Measurements from ENCODE around the gene LIN7C. TPM values are rescaled to one million over a fixed set of nuclear protein-coding genes. Genes with fewer than 3 reads are reported as not detected.
A peak's percentile ranks its signal among the peaks of the same experiment; 100 is the strongest.

LIN7C gene
- total RNA-seq, 2 experiments from 2014 or later: 19.7 to 31.6 TPM

GRCh38 chr11:27471589-27472397, 34.8 kb downstream of the LIN7C start:
- DNase-seq (ENCODE audit: low spot score): no peak
- intact Hi-C loops (cut with micrococcal nuclease; ENCODE audit: unreplicated experiment): no loop called here
- Histone ChIP-seq H4K20me1 (ENCODE audit: insufficient read depth, low read length) (no peaks in the 10 kb centered on the region), H3K4me2 (ENCODE audit: low read length) (peak overlapping the region; percentile 46; the same call in 1 of the 2 replicates), H2AFZ (ENCODE audit: low read length) (no peak overlapping the region), H3K27ac (ENCODE audit: low read depth, low read length, poor library complexity, severe bottlenecking) (no peak overlapping the region), H3K9me2 (ENCODE audit: insufficient read depth, low read length) (no peaks in the 10 kb centered on the region), H3K4me1 (ENCODE audit: insufficient read depth, low read length, poor library complexity, severe bottlenecking) (no peaks in the 10 kb centered on the region), H3K4me3 (ENCODE audit: low read depth, low read length, poor library complexity, severe bottlenecking) (peak overlapping the region; percentile 31), H3K36me3 (ENCODE audit: insufficient read depth, low read length) (no peaks in the 10 kb centered on the region), H3K9me3 (ENCODE audit: low read length) (no peaks in the 10 kb centered on the region), H3K79me2 (ENCODE audit: insufficient read depth, low read depth, low read length) (no peaks in the 10 kb centered on the region)
- ChIA-PET POLR2A (no interaction called here), CTCF (ENCODE audit: unreplicated experiment) (no interaction called here)
- no peak for TF ChIP-seq EZH2phosphoT487 (IDR thresholded peaks at IDR 0.05; ENCODE audit: borderline replicate concordance, low read depth, low read length)
- no peak for TF ChIP-seq CTCF (conservative IDR thresholded peaks at IDR 0.05; ENCODE audit: low read length)
- no TSS peak for BruUV-seq (replicated peaks)

GRCh38 chr11:27470826-27471588, 35.6 kb downstream of the LIN7C start:
- no peak overlapping the region for H3K27ac ChIP-seq (ENCODE audit: low read depth, low read length, poor library complexity, severe bottlenecking)
- no peak for TF ChIP-seq CTCF (conservative IDR thresholded peaks at IDR 0.05; ENCODE audit: low read length)
- TF ChIP-seq EZH2phosphoT487 (IDR thresholded peaks at IDR 0.05; ENCODE audit: borderline replicate concordance, low read depth, low read length): no peak
- CTCF ChIA-PET (ENCODE audit: unreplicated experiment): no interaction called here
- H3K9me3 ChIP-seq (ENCODE audit: low read length): no peaks in the 10 kb centered on the region
- no peaks in the 10 kb centered on the region for H3K79me2 ChIP-seq (ENCODE audit: insufficient read depth, low read depth, low read length)
- no peaks in the 10 kb centered on the region for H3K4me1 ChIP-seq (ENCODE audit: insufficient read depth, low read length, poor library complexity, severe bottlenecking)
- H3K9me2 ChIP-seq (ENCODE audit: insufficient read depth, low read length): no peaks in the 10 kb centered on the region
- BruUV-seq (replicated peaks): no TSS peak
- intact Hi-C loops (cut with micrococcal nuclease; ENCODE audit: unreplicated experiment): no loop called here
- H4K20me1 ChIP-seq (ENCODE audit: insufficient read depth, low read length): no peaks in the 10 kb centered on the region
- POLR2A ChIA-PET: no interaction called here
- H3K4me2 ChIP-seq (ENCODE audit: low read length): peak overlapping the region; percentile 26; the same call in 1 of the 2 replicates
- no peak overlapping the region for H2AFZ ChIP-seq (ENCODE audit: low read length)
- no peaks in the 10 kb centered on the region for H3K36me3 ChIP-seq (ENCODE audit: insufficient read depth, low read length)
- H3K4me3 ChIP-seq (ENCODE audit: low read depth, low read length, poor library complexity, severe bottlenecking): no peak overlapping the region
- no peak for DNase-seq (ENCODE audit: low spot score)
